Thymus (tissue), 14 donors: ENCODE measurements around the gene FOXF2. TPM values are rescaled to one million over a fixed set of nuclear protein-coding genes. Genes with fewer than 3 reads are reported as not detected.
"Not testable (repeated sequence)": the region's sequence is repeated elsewhere in the genome, so short reads cannot be mapped to it uniquely, and the experiment has no call there.

ENCODE experiments used
- DNase-seq, 9 donors: peaks; one replicate each; pipeline ENCODE4 v3.0.0-alpha.2; 2013; ENCODE audit warnings: low spot score in 9 of 9, low read depth in 6 of 9, missing footprints in 1 of 9
- H3K27ac ChIP-seq, 2 donors: one replicate each; pipeline ENCODE4 v1.5.1; 2013; ENCODE audit warnings: control low read depth in 1 of 2, low read depth in 1 of 2, low read length in 1 of 2, mild to moderate bottlenecking in 1 of 2, moderate library complexity in 1 of 2
- H3K27me3 ChIP-seq, 2 donors: one replicate each; pipeline ENCODE4 v1.5.1; 2013; ENCODE audit warnings: low read length in 1 of 2; ENCODE audit not compliant: control insufficient read depth in 2 of 2, insufficient read depth in 1 of 2
- H3K36me3 ChIP-seq, 2 donors: one replicate each; pipeline ENCODE4 v1.5.1; 2013; ENCODE audit warnings: low read length in 1 of 2, mild to moderate bottlenecking in 1 of 2, moderate library complexity in 1 of 2; ENCODE audit not compliant: control insufficient read depth in 2 of 2, insufficient read depth in 2 of 2
- H3K4me1 ChIP-seq, 2 donors: one replicate each; pipeline ENCODE4 v1.5.1; 2013; ENCODE audit warnings: low read length in 2 of 2; ENCODE audit not compliant: control insufficient read depth in 2 of 2, insufficient read depth in 2 of 2
- H3K4me3 ChIP-seq, 2 donors: one replicate each; pipeline ENCODE4 v1.5.1; 2013; ENCODE audit warnings: low read length in 2 of 2, control low read depth in 1 of 2, mild to moderate bottlenecking in 1 of 2
- H3K9me3 ChIP-seq, 2 donors: one replicate each; pipeline ENCODE4 v1.5.1; 2013; ENCODE audit warnings: low read length in 1 of 2, mild to moderate bottlenecking in 1 of 2; ENCODE audit not compliant: control insufficient read depth in 2 of 2, insufficient read depth in 1 of 2
- WGBS: extraction: QIAGEN DNeasy Blood & Tissue Kit; methylation state at CpG from one replicate; pipeline ENCODE4 v1.1.7; 2013; 5-methylcytosine and 5-hydroxymethylcytosine counted together
- long read RNA-seq, 10 donors: transcript quantifications; one replicate each; lab custom pipeline, GENCODE V29; 2026
- polyA plus RNA-seq: library from polyadenylated mRNA; stranded (reverse); fragments of 200-250 nt; gene quantifications from one replicate; pipeline ENCODE4 v1.2.3, GENCODE V29; 2013
- total RNA-seq: library from RNA; stranded (reverse); fragments of 120-200 nt; gene quantifications from one replicate; pipeline ENCODE4 v1.2.4, GENCODE V29; 2013
- donor health status: healthy.

The FOXF2 gene
- total RNA-seq (not detected), polyA plus RNA-seq (0.30 TPM)
- long read RNA-seq, donor 1: 0 reads
- long read RNA-seq, donor 2: 0 reads
- long read RNA-seq, donor 3: 0 reads
- long read RNA-seq, donor 4: 0 reads
- long read RNA-seq, donor 5: 0 reads
- long read RNA-seq, donor 6: 0 reads
- long read RNA-seq, donor 7: 0 reads
- long read RNA-seq, donor 8: 0 reads
- long read RNA-seq, donor 9: 0 reads
- long read RNA-seq, donor 10: 0 reads

- peaks cover 0 to 14% of the 10 kb centered on the region in 2 donors for H3K9me3 ChIP-seq
- 3% methylated on average over 109 of the region's 112 CpGs for WGBS
- H3K4me1 ChIP-seq: no peaks in the 10 kb centered on the region
- no peaks in the 10 kb centered on the region for H3K36me3 ChIP-seq
- H3K27me3 ChIP-seq: peaks cover 96% of the 10 kb centered on the region in 2 donors
- no peak for DNase-seq
- no peak within 1 kb of the TSS for H3K27ac ChIP-seq
- peak within 1 kb of the TSS in 1 of 2 donors; percentile 19 for H3K4me3 ChIP-seq
These were observed at the start of gene FOXF2 for GRCh38 chr6:1389369-1390132. TSS of gene FOXF2 (plus strand) at chr6:1389576. CDS start at chr6:1389948, 372 bp downstream.

- Histone ChIP-seq H3K9me3 (no peaks in the 10 kb centered on the region), H3K27me3 (no peaks in the 10 kb centered on the region), H3K27ac (no peak overlapping the region), H3K36me3 (no peaks in the 10 kb centered on the region), H3K4me1 (no peaks in the 10 kb centered on the region), H3K4me3 (no peak overlapping the region)
- no peak for DNase-seq
These were observed 43.3 kb upstream of the FOXF2 start for GRCh38 chr6:1346101-1346500.

GRCh38 chr6:1346558-1347091 is 42.8 kb upstream of the FOXF2 start:
- no peaks in the 10 kb centered on the region for H3K9me3 ChIP-seq
- DNase-seq: no peak
- H3K27ac ChIP-seq: no peak overlapping the region

GRCh38 chr6:1347161-1347560 is 42.2 kb upstream of the FOXF2 start:
- no peaks in the 10 kb centered on the region for H3K9me3 ChIP-seq
- H3K4me1 ChIP-seq: no peaks in the 10 kb centered on the region
- no peaks in the 10 kb centered on the region for H3K36me3 ChIP-seq
- no peak overlapping the region for H3K27ac ChIP-seq
- H3K4me3 ChIP-seq: no peak overlapping the region
- WGBS: 84% methylated on average over 3 of the region's 3 CpGs
- DNase-seq: no peak
- no peaks in the 10 kb centered on the region for H3K27me3 ChIP-seq

More at GRCh38 chr6:1346558-1347091, 42.8 kb upstream of the FOXF2 start:
- Histone ChIP-seq H3K4me1 (no peaks in the 10 kb centered on the region), H3K4me3 (no peak overlapping the region), H3K36me3 (no peaks in the 10 kb centered on the region), H3K27me3 (no peaks in the 10 kb centered on the region)
- 90% methylated on average over 5 of the region's 5 CpGs for WGBS

- H3K4me1 ChIP-seq: no peaks in the 10 kb centered on the region
- DNase-seq: no peak
- H3K9me3 ChIP-seq: no peaks in the 10 kb centered on the region
- H3K27ac ChIP-seq: no peak overlapping the region
- H3K4me3 ChIP-seq: no peak overlapping the region
- WGBS: 82% methylated on average over 1 of the region's 1 CpG
- no peaks in the 10 kb centered on the region for H3K27me3 ChIP-seq
- H3K36me3 ChIP-seq: no peaks in the 10 kb centered on the region
These were observed 40.7 kb upstream of the FOXF2 start for GRCh38 chr6:1348675-1349074.

- Histone ChIP-seq H3K27me3 (no peaks in the 10 kb centered on the region), H3K9me3 (no peaks in the 10 kb centered on the region), H3K36me3 (no peaks in the 10 kb centered on the region), H3K4me1 (no peaks in the 10 kb centered on the region), H3K4me3 (no peak overlapping the region), H3K27ac (no peak overlapping the region)
- WGBS: 50% methylated on average over 1 of the region's 1 CpG
- no peak for DNase-seq
These were observed 39.7 kb upstream of the FOXF2 start for GRCh38 chr6:1349655-1350054.

- 91% methylated on average over 2 of the region's 2 CpGs for WGBS
- Histone ChIP-seq H3K27ac (no peak overlapping the region), H3K36me3 (no peaks in the 10 kb centered on the region), H3K9me3 (no peaks in the 10 kb centered on the region), H3K27me3 (no peaks in the 10 kb centered on the region), H3K4me3 (no peak overlapping the region), H3K4me1 (no peaks in the 10 kb centered on the region)
- DNase-seq: no peak
These were observed 37.9 kb upstream of the FOXF2 start for GRCh38 chr6:1351381-1352008.

GRCh38 chr6:1355068-1355467 is 34.3 kb upstream of the FOXF2 start:
- DNase-seq, H3K4me3 ChIP-seq, H3K36me3 ChIP-seq, H3K4me1 ChIP-seq, H3K9me3 ChIP-seq, H3K27ac ChIP-seq, H3K27me3 ChIP-seq: not testable (repeated sequence)

- WGBS: 89% methylated on average over 4 of the region's 4 CpGs
- H3K4me1 ChIP-seq, H3K36me3 ChIP-seq, H3K27ac ChIP-seq, H3K9me3 ChIP-seq, H3K4me3 ChIP-seq, DNase-seq: not testable (repeated sequence)
- peaks cover 3 to 16% of the 10 kb centered on the region in 2 donors for H3K27me3 ChIP-seq
These were observed 27.7 kb upstream of the FOXF2 start for GRCh38 chr6:1361717-1362116.
